Ishikawa (cell line): Measurements from ENCODE around the gene WDR74.

ENCODE experiments used
- CEBPB ChIP-seq: IDR thresholded peaks from 2 replicates; pipeline ENCODE4 v1.6.1; 2012
- MAX ChIP-seq: IDR thresholded peaks from 2 replicates; pipeline ENCODE4 v1.6.1; 2012
- NFIC ChIP-seq: IDR thresholded peaks from 2 replicates; pipeline ENCODE4 v1.6.1; 2012
- ZBTB7A ChIP-seq: IDR thresholded peaks from 2 replicates; pipeline ENCODE4 v1.6.1; 2012; ENCODE audit warnings: low read depth
- TF ChIP-seq, protein P1 (sequence below): IDR thresholded peaks from 2 replicates; pipeline ENCODE4 v1.6.1; 2012

- TF ChIP-seq, protein P1, sequence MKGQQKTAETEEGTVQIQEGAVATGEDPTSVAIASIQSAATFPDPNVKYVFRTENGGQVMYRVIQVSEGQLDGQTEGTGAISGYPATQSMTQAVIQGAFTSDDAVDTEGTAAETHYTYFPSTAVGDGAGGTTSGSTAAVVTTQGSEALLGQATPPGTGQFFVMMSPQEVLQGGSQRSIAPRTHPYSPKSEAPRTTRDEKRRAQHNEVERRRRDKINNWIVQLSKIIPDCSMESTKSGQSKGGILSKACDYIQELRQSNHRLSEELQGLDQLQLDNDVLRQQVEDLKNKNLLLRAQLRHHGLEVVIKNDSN: no peak
- TF ChIP-seq CEBPB (no peak), ZBTB7A (no peak), NFIC (no peak), MAX (no peak)
These were observed 8.4 kb downstream of the WDR74 start for GRCh38 chr11:62830904-62831519.
